ENCODE results near the gene CDC40.
"Not testable (repeated sequence)": the region's sequence is repeated elsewhere in the genome, so short reads cannot be mapped to it uniquely, and the experiment has no call there.

CDC40 gene

DNA sequence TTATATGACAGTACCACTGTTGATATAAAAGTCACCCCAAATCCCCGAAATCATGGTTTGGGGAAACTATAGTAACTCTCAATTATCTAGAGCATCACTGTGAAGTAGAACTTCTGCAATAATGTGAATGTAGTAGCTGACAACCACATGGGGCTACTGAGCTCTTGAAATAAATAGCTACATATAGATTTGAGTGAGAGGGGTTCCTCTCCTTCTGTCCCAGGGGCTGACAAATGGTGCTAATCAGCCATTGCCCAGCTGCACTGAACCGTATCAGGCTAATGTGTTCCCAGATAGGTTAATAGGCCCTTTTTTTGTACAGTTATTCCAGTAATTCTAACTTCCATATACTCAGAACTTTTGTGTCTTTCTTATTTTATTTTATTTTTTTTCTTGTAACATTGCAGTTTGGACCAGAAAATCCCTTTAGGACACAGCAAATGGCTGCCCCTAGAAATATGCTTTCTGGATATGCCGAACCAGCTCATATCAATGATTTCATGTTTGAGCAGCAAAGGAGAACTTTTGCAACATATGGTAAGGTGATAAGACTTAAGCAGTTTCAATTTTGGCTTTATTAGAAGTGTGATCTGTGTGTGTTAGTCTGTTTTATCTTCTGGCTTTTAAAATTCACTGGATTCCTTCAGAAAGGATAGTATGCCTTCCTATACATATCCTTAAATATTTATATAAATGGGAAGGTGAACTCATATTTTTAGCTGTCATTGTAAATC lies 21.1 kb downstream of the CDC40 start:
- no peak for DNase-seq

- no peak for DNase-seq
These were observed 27.4 kb downstream of the CDC40 start for GRCh38 chr6:110207652-110208051.

- no peak for DNase-seq
These were observed 31.5 kb downstream of the CDC40 start for GRCh38 chr6:110211753-110212152.

GRCh38 chr6:110214338-110214737 lies 34.1 kb downstream of the CDC40 start:
- DNase-seq: no peak

- no peak for DNase-seq
These were observed 35.9 kb downstream of the CDC40 start for GRCh38 chr6:110216140-110216539.

DNA sequence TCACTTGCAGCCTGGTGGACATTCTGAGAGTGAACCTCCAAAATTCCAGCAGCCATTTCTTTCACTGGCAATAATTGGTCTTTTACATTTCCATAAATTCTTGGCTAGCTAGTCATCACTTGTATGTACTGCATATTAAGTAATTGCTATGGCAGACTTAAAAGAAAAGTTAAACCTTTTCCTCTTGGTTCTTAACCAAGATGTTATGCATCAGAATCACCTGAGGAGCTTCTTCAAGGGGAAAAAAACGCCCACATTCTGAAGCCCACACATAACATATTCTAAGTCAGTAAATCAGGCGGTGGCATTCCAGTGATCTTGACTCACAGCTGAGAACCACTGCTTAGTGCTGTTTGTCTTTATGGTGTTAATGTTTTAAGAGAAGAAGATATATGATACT lies 37.0 kb downstream of the CDC40 start:
- DNase-seq: no peak

DNA sequence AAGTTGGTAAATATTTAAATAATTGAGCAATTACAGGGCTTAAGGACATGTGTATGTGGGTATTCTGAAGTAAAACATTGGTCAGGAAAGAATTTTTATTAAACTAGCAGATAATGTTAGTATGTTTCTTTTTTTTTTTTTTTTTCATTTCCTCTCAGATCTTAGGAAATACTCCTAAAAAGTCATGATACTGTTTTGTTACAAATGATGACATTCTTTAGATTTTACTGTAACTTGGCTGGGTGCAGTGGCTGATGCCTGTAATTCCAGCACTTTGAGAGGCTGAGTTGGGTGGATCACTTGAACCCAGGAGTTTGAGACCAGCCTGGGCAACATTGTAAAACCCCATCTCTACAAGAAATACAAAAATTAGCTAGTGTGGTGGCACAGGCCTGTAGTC lies 41.5 kb downstream of the CDC40 start:
- no peak for DNase-seq

DNA sequence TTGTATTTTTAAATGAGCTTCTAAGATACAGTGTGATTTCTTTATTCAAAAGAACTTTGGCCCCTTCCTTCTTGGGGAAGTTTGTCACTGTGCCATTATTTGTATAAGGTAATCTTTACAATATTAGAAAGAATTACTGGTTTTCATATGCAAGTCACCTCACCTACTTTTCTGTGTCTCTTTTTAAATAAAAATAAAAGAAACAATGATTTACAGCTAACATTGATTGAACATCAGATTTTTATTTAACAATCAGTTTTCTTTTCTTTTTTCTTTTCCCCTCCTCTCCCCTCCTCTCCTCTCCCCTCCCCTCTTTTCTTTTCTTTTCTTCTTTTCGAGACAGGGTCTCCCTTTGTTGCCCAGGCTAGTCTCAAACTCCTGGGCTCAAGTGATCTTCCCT lies 46.0 kb downstream of the CDC40 start:
- no peak for DNase-seq

GRCh38 chr6:110232450-110232849 lies 52.2 kb downstream of the CDC40 start:
- DNase-seq: no peak

DNA sequence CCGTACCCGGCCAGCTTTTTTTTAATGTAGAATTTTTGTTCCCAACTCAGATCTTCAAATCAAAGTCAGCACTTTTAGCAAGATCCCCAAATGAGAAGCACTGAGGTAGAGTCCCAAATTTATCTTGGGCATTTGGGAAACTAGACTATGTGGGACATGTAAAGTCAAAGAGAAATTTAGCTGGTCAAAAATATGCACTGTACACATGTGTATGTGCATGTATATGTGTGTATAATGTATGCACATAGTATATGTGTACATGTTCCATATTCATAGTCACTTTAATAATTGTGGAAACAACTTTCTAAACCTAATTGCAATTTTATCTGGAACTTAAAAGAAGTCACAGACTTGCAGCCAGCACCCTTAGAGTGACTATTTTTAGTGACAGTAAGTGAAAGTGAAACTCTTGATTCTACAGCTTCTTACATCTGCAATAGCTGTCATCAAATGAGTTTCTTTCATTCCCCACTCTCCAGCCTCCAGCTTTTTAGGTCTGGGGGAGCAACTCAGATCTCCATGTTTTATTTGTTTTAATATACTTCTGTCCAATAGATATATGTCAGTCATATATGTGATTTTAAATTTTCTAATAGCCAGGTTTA lies 53.6 kb downstream of the CDC40 start:
- DNase-seq: no peak

DNA sequence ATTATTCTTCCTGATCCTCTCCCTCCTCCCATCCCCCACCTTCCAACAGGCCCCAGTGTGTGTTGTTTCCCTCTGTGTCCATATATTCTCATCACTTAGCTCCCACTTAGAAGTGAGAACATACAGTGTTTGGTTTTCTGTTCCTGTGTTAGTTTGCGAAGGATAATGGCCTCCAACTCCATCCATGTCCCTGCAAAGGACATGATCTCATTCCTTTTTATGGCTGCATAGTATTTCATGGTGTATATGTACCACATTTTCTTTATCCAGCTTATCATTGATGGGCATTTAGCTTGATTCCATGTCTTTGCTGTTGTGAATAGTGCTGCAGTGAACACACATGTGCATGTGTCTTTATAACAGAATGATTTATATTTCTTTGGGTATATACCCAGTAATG lies 55.8 kb downstream of the CDC40 start:
- DNase-seq: not testable (repeated sequence)

DNA sequence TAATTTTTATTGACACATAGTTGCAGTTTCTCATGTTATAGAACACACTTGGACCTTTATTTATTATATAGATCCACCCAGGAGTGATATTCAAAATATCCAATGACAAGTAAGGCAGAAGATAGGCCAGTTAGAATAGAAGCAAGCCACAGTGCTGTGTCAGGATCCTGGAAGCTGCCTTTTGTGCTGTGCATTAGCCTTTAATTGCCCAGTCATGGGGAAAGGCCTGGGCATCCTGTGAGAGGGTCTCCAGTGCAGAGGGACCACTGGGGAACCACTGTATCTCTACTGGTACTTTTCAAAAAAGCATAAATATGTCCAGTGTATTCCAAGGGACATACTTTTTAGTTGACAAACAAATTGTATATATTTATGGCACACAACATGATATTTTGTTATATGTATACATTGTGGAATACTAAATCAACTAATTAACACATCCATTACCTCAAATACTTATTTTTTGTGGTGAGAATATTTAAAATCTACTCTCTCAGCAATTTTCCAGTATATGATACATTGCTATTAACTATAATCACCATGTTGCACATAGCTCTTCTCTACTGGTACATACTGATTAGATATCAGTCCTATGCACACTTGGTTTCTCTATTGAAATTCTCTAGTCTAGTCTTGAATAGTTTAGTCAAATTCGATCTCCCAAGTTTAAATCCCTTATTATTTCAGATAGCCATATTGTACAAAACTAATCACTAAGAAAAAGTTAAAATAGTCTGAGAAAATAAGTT lies 59.5 kb downstream of the CDC40 start:
- no peak for DNase-seq

- DNase-seq: not testable (repeated sequence)
These were observed 64.4 kb downstream of the CDC40 start for GRCh38 chr6:110244621-110245020.

DNA sequence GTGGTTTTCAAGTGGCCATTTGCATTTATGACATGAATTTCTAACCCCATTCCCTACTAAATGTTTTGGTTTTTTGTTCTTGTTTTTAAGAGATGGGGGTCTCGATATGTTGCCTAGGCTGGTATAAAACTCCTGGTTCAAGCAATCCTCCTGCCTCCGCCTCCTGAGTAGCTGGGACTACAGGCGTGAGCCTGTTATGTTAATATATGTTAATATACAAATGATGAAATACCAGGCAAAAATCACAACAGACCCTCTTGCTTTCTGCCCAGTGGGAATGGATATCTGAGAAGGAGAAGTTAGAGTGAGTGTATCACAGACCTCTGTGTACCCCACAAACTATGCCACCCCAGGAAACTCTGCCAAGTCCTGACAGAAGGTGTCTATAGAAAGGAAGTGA lies 66.2 kb downstream of the CDC40 start:
- no peak for DNase-seq

- DNase-seq: no peak
These were observed 66.8 kb downstream of the CDC40 start for GRCh38 chr6:110246900-110247546.

DNA sequence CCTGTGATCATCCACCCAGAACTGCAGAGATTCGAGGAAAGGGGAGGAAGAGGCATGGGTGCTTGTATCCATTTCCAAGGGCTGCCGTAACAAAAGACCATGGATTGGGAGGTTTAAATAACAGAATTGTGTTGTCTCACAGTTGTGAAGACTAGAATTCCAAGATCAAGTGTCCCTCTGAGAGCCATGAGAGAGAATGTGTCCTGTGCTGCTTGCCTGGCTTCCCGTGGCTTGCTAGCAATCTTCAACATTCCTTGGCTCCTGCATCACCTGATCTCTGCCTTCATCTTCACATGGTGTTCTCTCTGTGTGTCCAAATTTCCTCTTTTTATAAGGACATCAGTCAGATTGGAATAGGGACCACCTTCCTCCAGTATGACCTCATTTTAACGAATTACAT lies 69.8 kb downstream of the CDC40 start:
- no peak for DNase-seq

DNA sequence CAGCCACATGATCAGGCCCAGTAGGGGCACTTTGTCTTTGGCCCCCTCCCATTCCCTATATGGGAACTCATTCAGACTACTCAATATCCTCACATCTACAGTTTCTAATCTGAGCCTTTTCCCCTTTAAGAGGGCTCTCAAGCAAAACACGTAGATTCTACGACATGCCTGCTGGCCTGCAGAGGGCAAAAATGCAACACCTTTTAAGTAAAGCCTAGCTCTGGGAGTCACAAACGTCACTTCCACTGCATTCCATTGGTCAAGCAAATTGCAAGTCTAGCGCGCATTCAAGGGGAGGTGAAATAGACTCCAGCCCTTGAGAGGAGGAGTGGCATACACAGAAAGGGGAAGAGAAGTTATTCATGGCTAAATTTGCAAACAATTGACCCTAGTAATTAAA lies 70.6 kb downstream of the CDC40 start:
- DNase-seq: no peak

DNA sequence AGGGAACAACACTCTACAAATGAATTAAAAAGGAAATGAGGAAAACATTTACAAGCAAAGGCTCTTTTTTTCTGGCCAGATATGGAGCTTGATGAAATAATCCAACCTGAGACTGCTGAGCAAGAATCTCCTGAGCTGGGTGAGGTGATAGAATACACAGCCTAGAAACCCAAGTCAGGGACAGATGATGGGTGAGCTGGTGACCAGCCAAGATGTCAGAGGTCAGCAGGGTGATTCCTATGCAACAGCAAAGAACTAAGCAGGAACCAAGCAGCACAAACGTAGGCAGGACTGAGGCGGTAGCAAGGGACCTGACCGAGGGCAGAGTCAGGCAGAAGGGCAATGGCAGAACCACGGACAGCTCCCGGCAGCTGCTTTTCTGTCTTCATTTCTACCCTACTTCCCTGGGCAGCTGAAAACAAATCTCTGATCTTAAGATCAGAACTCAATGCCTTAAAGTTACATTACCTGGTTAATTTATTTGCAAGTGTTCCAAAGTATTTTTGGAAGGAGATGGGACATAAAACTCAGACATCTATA lies 75.1 kb downstream of the CDC40 start:
- DNase-seq: no peak

DNA sequence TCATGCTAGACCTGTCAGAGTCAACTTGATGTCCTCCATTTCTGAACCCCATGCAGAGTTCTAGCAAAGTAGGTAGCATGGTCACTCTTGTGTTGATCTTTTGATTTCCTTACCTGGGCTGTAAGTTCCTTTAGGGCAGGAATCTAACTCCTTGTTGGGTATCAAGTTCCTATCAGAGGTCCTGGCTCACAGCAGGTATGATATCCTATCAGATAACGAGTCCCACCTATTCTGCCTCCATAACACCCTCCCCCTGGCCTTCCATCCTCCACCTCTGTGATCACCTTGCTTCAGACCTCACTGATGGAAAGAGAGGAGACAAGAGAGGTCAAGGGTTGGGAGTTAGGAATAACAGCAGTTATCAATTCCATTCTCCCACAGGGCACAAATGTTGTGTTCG lies 76.1 kb downstream of the CDC40 start:
- no peak for DNase-seq

DNA sequence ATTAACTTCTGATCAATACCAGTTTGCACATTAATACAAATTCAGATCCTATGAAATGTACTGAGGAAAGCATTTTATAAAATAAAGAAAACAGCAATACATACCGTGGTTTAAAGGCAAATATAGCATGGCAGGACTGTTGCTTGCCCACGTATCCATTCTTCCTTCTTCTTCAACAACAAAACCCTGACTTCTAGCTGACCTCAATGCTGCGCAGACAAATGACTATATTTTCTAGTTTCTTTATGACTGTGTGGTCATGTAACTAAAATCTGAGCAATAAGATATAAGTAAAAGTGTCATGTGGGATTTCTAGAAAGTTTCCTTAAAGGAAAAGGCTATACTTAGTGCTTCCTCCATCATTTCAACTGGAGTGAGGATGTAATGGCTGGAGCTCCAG lies 85.0 kb downstream of the CDC40 start:
- no peak for DNase-seq

- DNase-seq: no peak
These were observed 86.8 kb downstream of the CDC40 start for GRCh38 chr6:110266996-110267395.

- DNase-seq: no peak
These were observed 89.4 kb downstream of the CDC40 start for GRCh38 chr6:110269623-110270022.

GRCh38 chr6:110270165-110270564 lies 89.9 kb downstream of the CDC40 start:
- no peak for DNase-seq

DNA sequence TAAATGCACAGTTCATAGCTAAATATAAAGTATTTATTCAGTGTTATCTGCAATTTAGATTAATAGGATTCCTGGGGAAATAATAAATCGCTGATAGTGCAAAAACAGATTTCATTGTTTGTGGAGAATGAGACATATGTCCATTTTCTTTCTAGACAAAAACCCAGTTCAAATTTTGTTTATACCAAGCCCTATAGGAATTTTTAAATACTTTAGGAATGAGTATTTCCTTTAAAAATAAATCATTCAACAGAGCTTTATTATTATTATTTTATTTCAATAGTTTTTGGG lies 91.5 kb downstream of the CDC40 start:
- no peak for DNase-seq
